B cell (primary cell): ENCODE measurements around the gene OLFM2. TPM values are rescaled to one million over a fixed set of nuclear protein-coding genes. Genes with fewer than 3 reads are reported as not detected.

Source experiments
- ATAC-seq: fragments of 200-7000 bp; cut with Tn5 transposase; one replicate; pipeline ENCODE4 v1.10.0; 2021; ENCODE audit warnings: low read depth, mild to moderate bottlenecking, moderate number of reproducible peaks, moderate library complexity
- CTCF ChIA-PET: fragments of 350-600 bp; sonication (Branson Sonifier 250); formaldehyde crosslinking; loops from one replicate; lab custom pipeline; 2021; ENCODE audit warnings: antibody characterized with exemption, inconsistent platforms; lab: Charles Lee
- POLR2A ChIA-PET: fragments of 350-600 bp; sonication (Branson Sonifier 250); formaldehyde crosslinking; loops from one replicate; lab custom pipeline; 2021; ENCODE audit warnings: antibody characterized with exemption; lab: Charles Lee
- DNase-seq: peaks from one replicate; pipeline ENCODE4 v3.0.0; 2013
- H2AFZ ChIP-seq: 2 replicates; pipeline ENCODE4 v1.6.1; 2012; ENCODE audit warnings: mild to moderate bottlenecking, low read depth, low read length; ENCODE audit not compliant: insufficient read depth, poor library complexity, severe bottlenecking
- H3K27ac ChIP-seq, 2 donors: 1 replicate in 1 of 2; 2 replicates in 1 of 2; pipeline ENCODE4 v1.5.1; 2012 to 2013; ENCODE audit warnings: low read length in 2 of 2, mild to moderate bottlenecking in 2 of 2, moderate library complexity in 1 of 2
- H3K27me3 ChIP-seq, 4 experiments: fragments of 200-600 bp in 1 of 4; sonication (generic) in 1 of 4; replicated peaks in 1 of 4; 1 replicate in 2 of 4; 2 replicates in 2 of 4; pipeline versions ENCODE4 v1.6.1 to v1.7.0; 2013 to 2016; ENCODE audit warnings: low read length in 3 of 4, mild to moderate bottlenecking in 2 of 4, mixed read lengths in 1 of 4, moderate library complexity in 1 of 4; ENCODE audit not compliant: insufficient read depth in 4 of 4, control insufficient read depth in 3 of 4; ENCODE audit errors: control extremely low read depth in 1 of 4
- H3K36me3 ChIP-seq, 2 experiments: replicated peaks in 1 of 2; 1 replicate in 1 of 2; 2 replicates in 1 of 2; pipeline versions ENCODE4 v1.6.1 to v1.7.1; 2013; ENCODE audit warnings: low read length in 1 of 2; ENCODE audit not compliant: insufficient read depth in 2 of 2, control insufficient read depth in 1 of 2; ENCODE audit errors: control extremely low read depth in 1 of 2, extremely low read depth in 1 of 2
- H3K4me1 ChIP-seq, 2 donors: fragments of 200-600 bp in 1 of 2; sonication (generic) in 1 of 2; 1 replicate in 1 of 2; 2 replicates in 1 of 2; pipeline versions ENCODE4 v1.5.1 to v1.6.1; 2013 to 2017; ENCODE audit warnings: low read length in 2 of 2; ENCODE audit not compliant: control insufficient read depth in 2 of 2, insufficient read depth in 2 of 2
- H3K4me2 ChIP-seq: replicated peaks from 2 replicates; pipeline ENCODE3; 2012; ENCODE audit warnings: mild to moderate bottlenecking, low read depth, low read length; ENCODE audit not compliant: poor library complexity, severe bottlenecking
- H3K4me3 ChIP-seq, 5 experiments: fragments of 200-600 bp in 1 of 5; sonication (generic) in 1 of 5; 1 replicate in 3 of 5; 2 replicates in 2 of 5; pipeline versions ENCODE4 v1.5.1 to v1.7.0; 2011 to 2016; ENCODE audit warnings: low read length in 4 of 5, mild to moderate bottlenecking in 4 of 5, low read depth in 2 of 5, control low read depth in 1 of 5, moderate library complexity in 1 of 5; ENCODE audit not compliant: insufficient read depth in 1 of 5; ENCODE audit errors: control extremely low read depth in 1 of 5, extremely low read depth in 1 of 5
- H3K79me2 ChIP-seq: fragments of 200-600 bp; sonication (generic); one replicate; pipeline ENCODE4 v1.6.0; 2016; ENCODE audit warnings: low read length; ENCODE audit not compliant: control insufficient read depth, insufficient read depth
- H3K9ac ChIP-seq: fragments of 200-600 bp; sonication (generic); 2 replicates; pipeline ENCODE4 v1.6.1; 2017; ENCODE audit warnings: mild to moderate bottlenecking, low read length, moderate library complexity
- H3K9me3 ChIP-seq, 3 donors: one replicate each; pipeline versions ENCODE4 v1.6.1 to v1.7.1; 2013; ENCODE audit warnings: low read length in 2 of 3; ENCODE audit not compliant: control insufficient read depth in 2 of 3, insufficient read depth in 1 of 3; ENCODE audit errors: control extremely low read depth in 1 of 3
- H4K20me1 ChIP-seq: 2 replicates; pipeline ENCODE4 v1.6.0; 2012; ENCODE audit warnings: mild to moderate bottlenecking, low read length; ENCODE audit not compliant: insufficient read depth, control insufficient read depth, poor library complexity, severe bottlenecking
- H3K27ac Mint-ChIP-seq: one replicate; pipeline ENCODE4 v1.8.0; 2021; ENCODE audit warnings: mixed read lengths
- H3K27me3 Mint-ChIP-seq: one replicate; pipeline ENCODE4 v1.8.0; 2021; ENCODE audit warnings: mixed read lengths
- H3K4me1 Mint-ChIP-seq: one replicate; pipeline ENCODE4 v1.8.0; 2021; ENCODE audit warnings: mixed read lengths
- H3K4me3 Mint-ChIP-seq: one replicate; pipeline ENCODE4 v1.8.0; 2021; ENCODE audit warnings: mixed read lengths
- H3K9me3 Mint-ChIP-seq: one replicate; pipeline ENCODE4 v1.8.0; 2022; ENCODE audit warnings: mixed read lengths; ENCODE audit not compliant: insufficient read depth
- EZH2 ChIP-seq: IDR thresholded peaks from 2 replicates; pipeline ENCODE4 v1.6.1; 2012; ENCODE audit warnings: borderline replicate concordance, low read depth, mild to moderate bottlenecking, moderate library complexity, low read length; ENCODE audit not compliant: insufficient read depth, poor library complexity, severe bottlenecking
- WGBS: methylation state at CpG from one replicate; pipeline ENCODE4 v1.1.5; 2013; ENCODE audit warnings: missing lambda C conversion rate; ENCODE audit not compliant: insufficient coverage; 5-methylcytosine and 5-hydroxymethylcytosine counted together
- intact Hi-C: fragments of 100-400 bp; cut with micrococcal nuclease; formaldehyde crosslinking; loops from one replicate; pipeline ENCODE4 v1.10.0; 2022
- polyA plus RNA-seq: library from polyadenylated mRNA; depleted of rRNA; stranded (reverse); fragments of >200 nt; gene quantifications from 2 replicates; pipeline ENCODE4 v1.2.3, GENCODE V29; 2012
- total RNA-seq, 2 donors: library from RNA; stranded (reverse); fragments of 120-200 nt in 1 of 2; gene quantifications; 1 replicate in 1 of 2; 2 replicates in 1 of 2; pipeline versions ENCODE4 v1.2.3 to v1.2.4, GENCODE V29; 2013 to 2022
- TF ChIP-seq, protein P1 (sequence below): fragments of 200-600 bp; IDR thresholded peaks from one replicate; pipeline ENCODE4 v1.8.0; 2022; ENCODE audit warnings: antibody characterized with exemption, mild to moderate bottlenecking

The OLFM2 gene
- total and polyA plus RNA-seq, 2 donors (not counting 1 experiment from before 2014, with no cell fraction given): 0.15 TPM; not detected in 1

DNA sequence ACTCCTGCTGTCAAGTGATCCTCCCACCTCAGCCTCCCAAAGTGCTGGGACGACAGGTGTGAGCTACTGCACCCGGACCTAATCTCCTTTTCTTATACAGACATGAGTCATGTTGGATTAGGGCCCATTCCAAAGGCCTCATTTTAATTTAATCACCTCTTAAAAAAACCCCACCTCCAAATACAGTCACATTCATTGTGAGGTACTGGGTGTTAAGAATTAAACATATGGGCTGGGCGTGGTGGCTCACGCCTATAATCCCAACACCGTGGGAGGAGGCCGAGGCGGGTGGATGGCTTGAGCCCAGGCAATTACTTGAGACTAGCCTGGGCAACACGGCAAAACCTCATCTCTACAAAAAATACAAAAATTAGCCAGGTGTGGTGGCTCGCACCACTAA lies 54.6 kb downstream of the OLFM2 start:
- POLR2A ChIA-PET: no interaction called here
- intact Hi-C loops: no loop called here
- WGBS: 88% methylated on average over 1 of the region's 9 CpGs
- no peak overlapping the region for H3K9ac ChIP-seq
- no peak overlapping the region for H2AFZ ChIP-seq
- Mint-ChIP-seq H3K9me3 (no peaks in the 10 kb centered on the region), H3K27me3 (peaks cover 9% of the 10 kb centered on the region), H3K4me3 (no peak overlapping the region), H3K27ac (no peak overlapping the region), H3K4me1 (no peaks in the 10 kb centered on the region)
- DNase-seq (no peak), ATAC-seq (no peak)
- H3K4me1 ChIP-seq: no peaks in the 10 kb centered on the region
- peaks cover 0 to 3% (median 0%) of the 10 kb centered on the region in 4 experiments for H3K27me3 ChIP-seq
- no peak overlapping the region for H3K4me2 ChIP-seq
- TF ChIP-seq, protein P1, sequence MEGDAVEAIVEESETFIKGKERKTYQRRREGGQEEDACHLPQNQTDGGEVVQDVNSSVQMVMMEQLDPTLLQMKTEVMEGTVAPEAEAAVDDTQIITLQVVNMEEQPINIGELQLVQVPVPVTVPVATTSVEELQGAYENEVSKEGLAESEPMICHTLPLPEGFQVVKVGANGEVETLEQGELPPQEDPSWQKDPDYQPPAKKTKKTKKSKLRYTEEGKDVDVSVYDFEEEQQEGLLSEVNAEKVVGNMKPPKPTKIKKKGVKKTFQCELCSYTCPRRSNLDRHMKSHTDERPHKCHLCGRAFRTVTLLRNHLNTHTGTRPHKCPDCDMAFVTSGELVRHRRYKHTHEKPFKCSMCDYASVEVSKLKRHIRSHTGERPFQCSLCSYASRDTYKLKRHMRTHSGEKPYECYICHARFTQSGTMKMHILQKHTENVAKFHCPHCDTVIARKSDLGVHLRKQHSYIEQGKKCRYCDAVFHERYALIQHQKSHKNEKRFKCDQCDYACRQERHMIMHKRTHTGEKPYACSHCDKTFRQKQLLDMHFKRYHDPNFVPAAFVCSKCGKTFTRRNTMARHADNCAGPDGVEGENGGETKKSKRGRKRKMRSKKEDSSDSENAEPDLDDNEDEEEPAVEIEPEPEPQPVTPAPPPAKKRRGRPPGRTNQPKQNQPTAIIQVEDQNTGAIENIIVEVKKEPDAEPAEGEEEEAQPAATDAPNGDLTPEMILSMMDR: no peak
- no peak for TF ChIP-seq EZH2
- no peak overlapping the region for H3K4me3 ChIP-seq
- H3K9me3 ChIP-seq: peaks cover 0 to 8% (median 0%) of the 10 kb centered on the region in 3 donors
- CTCF ChIA-PET: interaction anchor here (0.6 kb wide), 1 partner anchor 71 kb away, joined by 3 read pairs; no protein-coding TSS in a partner anchor
- no peak overlapping the region for H3K27ac ChIP-seq
- H3K36me3 ChIP-seq: no peaks in the 10 kb centered on the region
- H4K20me1 ChIP-seq: no peaks in the 10 kb centered on the region
- no peaks in the 10 kb centered on the region for H3K79me2 ChIP-seq

DNA sequence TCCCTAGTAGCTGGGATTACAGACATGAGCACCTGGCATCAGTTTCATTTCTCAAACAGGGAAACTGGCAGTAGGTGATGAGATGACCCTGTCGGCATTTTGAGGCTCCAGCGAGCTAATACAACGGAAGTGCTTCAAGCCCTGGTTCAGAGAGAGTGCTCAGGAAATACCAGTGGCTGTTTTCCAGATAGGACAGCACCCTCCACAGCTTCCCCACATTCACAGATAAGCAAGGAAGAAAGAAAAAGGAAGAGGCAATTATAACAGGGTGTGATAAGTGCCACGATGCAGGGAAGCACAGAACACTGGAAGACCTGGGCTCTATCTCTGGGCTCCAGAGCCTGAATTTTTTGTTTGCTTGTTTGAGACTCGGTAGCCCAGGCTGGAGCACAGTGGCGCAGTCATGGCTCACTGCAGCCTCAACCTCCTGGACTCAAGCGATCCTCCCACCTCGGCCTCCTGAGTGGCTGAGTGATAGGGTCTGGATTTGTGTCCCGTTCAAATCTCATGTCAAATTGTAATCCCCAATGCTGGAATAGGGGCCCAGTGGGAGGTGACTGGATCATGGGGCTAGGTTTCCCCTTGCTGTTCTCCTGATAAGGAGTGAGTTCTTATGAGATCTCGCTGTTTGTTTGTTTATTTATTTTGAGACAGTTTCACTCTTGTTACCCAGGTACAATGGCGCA lies 57.7 kb downstream of the OLFM2 start:
- Histone ChIP-seq H3K4me1 (no peaks in the 10 kb centered on the region), H3K9me3 (peaks cover 0 to 8% (median 0%) of the 10 kb centered on the region in 3 donors), H3K9ac (no peak overlapping the region), H2AFZ (no peak overlapping the region), H3K27me3 (peaks cover 0 to 3% (median 0%) of the 10 kb centered on the region in 4 experiments), H3K4me3 (no peak overlapping the region), H4K20me1 (no peaks in the 10 kb centered on the region), H3K27ac (no peak overlapping the region), H3K4me2 (no peak overlapping the region), H3K36me3 (no peaks in the 10 kb centered on the region), H3K79me2 (no peaks in the 10 kb centered on the region)
- H3K27ac Mint-ChIP-seq: no peak overlapping the region
- H3K4me3 Mint-ChIP-seq: no peak overlapping the region
- ChIA-PET CTCF (no interaction called here), POLR2A (no interaction called here)
- intact Hi-C loops: no loop called here
- H3K4me1 Mint-ChIP-seq: no peaks in the 10 kb centered on the region
- DNase-seq (no peak), ATAC-seq (no peak)
- WGBS: 80% methylated on average over 10 of the region's 11 CpGs
- no peaks in the 10 kb centered on the region for H3K9me3 Mint-ChIP-seq
- no peak for TF ChIP-seq EZH2
- H3K27me3 Mint-ChIP-seq: peaks cover 14% of the 10 kb centered on the region
